Nephron (organoid): Measurements from ENCODE around the gene MYT1.

ENCODE experiments used
- H3K27ac Mint-ChIP-seq, 3 experiments: 2 replicates each; pipeline ENCODE4 v1.8.0; 2020; ENCODE audit warnings: mixed read lengths in 3 of 3, mild to moderate bottlenecking in 2 of 3, moderate library complexity in 1 of 3
- H3K27me3 Mint-ChIP-seq: 2 replicates; pipeline ENCODE4 v1.8.0; 2021; ENCODE audit warnings: low read depth, mild to moderate bottlenecking, moderate library complexity, mixed read lengths
- H3K36me3 Mint-ChIP-seq: 2 replicates; pipeline ENCODE4 v1.8.0; 2020; ENCODE audit warnings: low read depth, mixed read lengths
- H3K4me1 Mint-ChIP-seq: 2 replicates; pipeline ENCODE4 v1.8.0; 2020; ENCODE audit warnings: mixed read lengths
- H3K4me3 Mint-ChIP-seq, 3 experiments: 2 replicates each; pipeline ENCODE4 v1.8.0; 2020; ENCODE audit warnings: mild to moderate bottlenecking in 3 of 3, mixed read lengths in 3 of 3, moderate library complexity in 2 of 3
- H3K9me3 Mint-ChIP-seq: 2 replicates; pipeline ENCODE4 v1.8.0; 2020; ENCODE audit warnings: mixed read lengths
- TF ChIP-seq, protein P1 (sequence below), 3 experiments: fragments of 200-600 bp; sonication (generic); IDR thresholded peaks; one replicate each; pipeline ENCODE4 v1.5.0; 2021; ENCODE audit warnings: antibody characterized with exemption in 3 of 3; ENCODE audit not compliant: unreplicated experiment in 3 of 3

Gene MYT1

GRCh38 chr20:64217539-64218221, 53.4 kb downstream of the MYT1 start:
- TF ChIP-seq, protein P1, sequence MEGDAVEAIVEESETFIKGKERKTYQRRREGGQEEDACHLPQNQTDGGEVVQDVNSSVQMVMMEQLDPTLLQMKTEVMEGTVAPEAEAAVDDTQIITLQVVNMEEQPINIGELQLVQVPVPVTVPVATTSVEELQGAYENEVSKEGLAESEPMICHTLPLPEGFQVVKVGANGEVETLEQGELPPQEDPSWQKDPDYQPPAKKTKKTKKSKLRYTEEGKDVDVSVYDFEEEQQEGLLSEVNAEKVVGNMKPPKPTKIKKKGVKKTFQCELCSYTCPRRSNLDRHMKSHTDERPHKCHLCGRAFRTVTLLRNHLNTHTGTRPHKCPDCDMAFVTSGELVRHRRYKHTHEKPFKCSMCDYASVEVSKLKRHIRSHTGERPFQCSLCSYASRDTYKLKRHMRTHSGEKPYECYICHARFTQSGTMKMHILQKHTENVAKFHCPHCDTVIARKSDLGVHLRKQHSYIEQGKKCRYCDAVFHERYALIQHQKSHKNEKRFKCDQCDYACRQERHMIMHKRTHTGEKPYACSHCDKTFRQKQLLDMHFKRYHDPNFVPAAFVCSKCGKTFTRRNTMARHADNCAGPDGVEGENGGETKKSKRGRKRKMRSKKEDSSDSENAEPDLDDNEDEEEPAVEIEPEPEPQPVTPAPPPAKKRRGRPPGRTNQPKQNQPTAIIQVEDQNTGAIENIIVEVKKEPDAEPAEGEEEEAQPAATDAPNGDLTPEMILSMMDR (IDR thresholded peaks at IDR 0.05; ENCODE audit: unreplicated experiment in 3 of 3) = no peak
- no peaks in the 10 kb centered on the region for H3K36me3 Mint-ChIP-seq

DNA sequence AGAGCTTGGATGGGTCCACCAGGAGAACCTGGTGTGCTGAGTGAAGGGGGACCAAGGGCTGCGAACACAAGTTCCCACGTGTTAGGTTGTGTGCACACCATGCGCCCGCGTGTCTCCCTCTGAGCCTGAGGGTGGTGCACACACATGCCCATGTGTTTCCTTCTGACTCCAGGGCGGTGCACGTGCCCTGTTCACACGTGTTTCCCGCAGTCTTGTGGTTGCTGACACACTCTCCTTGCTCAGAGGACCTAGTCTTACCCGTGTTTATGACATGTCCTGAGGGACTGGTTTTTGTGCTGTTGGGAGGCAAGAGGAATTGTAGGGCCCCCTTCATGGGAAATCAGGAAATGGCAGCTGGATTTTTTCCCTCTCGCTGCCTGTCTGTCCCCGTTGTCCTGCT, 55.0 kb downstream of the MYT1 start:
- Mint-ChIP-seq H3K4me3 (no peak overlapping the region), H3K9me3 (no peaks in the 10 kb centered on the region), H3K27ac (peak overlapping the region in 2 of 3 experiments; percentile 7 to 38), H3K36me3 (no peaks in the 10 kb centered on the region), H3K27me3 (peaks cover 18% of the 10 kb centered on the region), H3K4me1 (peaks cover 69% of the 10 kb centered on the region)
- TF ChIP-seq, protein P1 (IDR thresholded peaks at IDR 0.05; ENCODE audit: unreplicated experiment in 3 of 3) = no peak

More at GRCh38 chr20:64217539-64218221, 53.4 kb downstream of the MYT1 start:
- Mint-ChIP-seq H3K9me3 (no peaks in the 10 kb centered on the region), H3K4me1 (peaks cover 61% of the 10 kb centered on the region), H3K27ac (peak overlapping the region in 1 of 3 experiments; percentile 29), H3K4me3 (no peak overlapping the region), H3K27me3 (peaks cover 22% of the 10 kb centered on the region)

- H3K36me3 Mint-ChIP-seq = no peaks in the 10 kb centered on the region
- peaks cover 69% of the 10 kb centered on the region for H3K4me1 Mint-ChIP-seq
- H3K9me3 Mint-ChIP-seq = no peaks in the 10 kb centered on the region
- peaks cover 18% of the 10 kb centered on the region for H3K27me3 Mint-ChIP-seq
- TF ChIP-seq, protein P1 (IDR thresholded peaks at IDR 0.05; ENCODE audit: unreplicated experiment in 3 of 3) = no peak
- H3K4me3 Mint-ChIP-seq = no peak overlapping the region
- H3K27ac Mint-ChIP-seq = peak overlapping the region in 1 of 3 experiments; percentile 38
Observed at GRCh38 chr20:64219730-64220129, 55.5 kb downstream of the MYT1 start.

DNA sequence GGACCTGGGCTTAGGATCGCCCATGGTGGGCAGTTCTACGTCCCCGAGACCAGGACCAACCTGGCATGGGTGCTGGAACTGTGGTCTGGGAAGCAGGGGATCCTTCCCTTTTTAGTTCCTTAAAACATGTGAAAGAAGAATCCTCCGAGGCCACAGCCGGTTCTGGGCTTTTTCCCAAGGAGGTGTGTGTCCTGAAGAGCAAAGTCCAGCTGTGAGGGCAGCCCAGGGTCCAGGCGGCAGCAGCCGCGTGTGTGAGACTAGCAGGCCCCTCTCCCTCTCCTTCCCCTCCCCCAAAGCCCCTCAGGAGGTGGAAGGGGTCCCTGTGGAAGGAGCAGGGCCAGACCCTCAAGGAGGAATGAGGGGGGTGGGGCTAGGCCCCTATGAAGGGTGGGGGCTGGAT, 56.2 kb downstream of the MYT1 start:
- no peaks in the 10 kb centered on the region for H3K36me3 Mint-ChIP-seq
- peaks cover 70% of the 10 kb centered on the region for H3K4me1 Mint-ChIP-seq
- peaks cover 18% of the 10 kb centered on the region for H3K27me3 Mint-ChIP-seq
- no peaks in the 10 kb centered on the region for H3K9me3 Mint-ChIP-seq
- TF ChIP-seq, protein P1 (IDR thresholded peaks at IDR 0.05; ENCODE audit: unreplicated experiment in 3 of 3) = no peak
- peak overlapping the region in 1 of 3 experiments; percentile 32 for H3K27ac Mint-ChIP-seq
- H3K4me3 Mint-ChIP-seq = no peak overlapping the region

DNA sequence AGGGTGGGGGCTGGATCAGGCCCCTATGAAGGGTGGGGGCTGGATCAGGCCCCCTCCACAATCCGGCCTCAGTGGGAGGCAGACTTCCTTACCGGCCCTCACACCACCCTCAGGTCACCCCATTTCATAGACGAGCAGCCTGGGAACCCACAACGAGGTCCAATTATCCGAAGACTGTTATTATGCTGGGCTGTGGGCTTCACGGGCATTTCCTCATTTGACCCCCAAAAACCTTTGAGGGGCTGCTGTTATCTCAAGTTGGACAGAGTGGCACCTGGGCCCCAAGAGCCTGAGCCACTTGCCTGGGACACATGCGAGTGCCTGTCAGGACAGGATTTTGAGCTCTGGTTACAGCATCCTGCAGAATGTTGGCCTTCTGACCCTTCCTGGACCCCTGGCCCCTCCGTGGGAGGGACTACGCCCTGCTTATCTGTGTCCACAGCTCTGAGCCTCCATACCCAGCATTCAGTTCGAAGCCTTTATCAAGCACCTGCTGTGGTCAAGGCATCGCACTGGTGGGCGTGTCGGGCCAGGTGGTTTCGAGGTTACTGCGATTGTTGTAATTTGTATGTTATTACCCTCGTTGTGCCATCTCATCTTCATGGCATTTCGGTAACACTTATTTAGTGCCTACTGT, 56.8 kb downstream of the MYT1 start:
- Mint-ChIP-seq H3K9me3 (no peaks in the 10 kb centered on the region), H3K27me3 (peaks cover 13% of the 10 kb centered on the region), H3K27ac (peak overlapping the region; percentile 27 to 64 (median 43)), H3K4me1 (peaks cover 66% of the 10 kb centered on the region), H3K4me3 (no peak overlapping the region), H3K36me3 (no peaks in the 10 kb centered on the region)
- TF ChIP-seq, protein P1 (IDR thresholded peaks at IDR 0.05; ENCODE audit: unreplicated experiment in 3 of 3) = no peak
